Activated CD4-positive, alpha-beta T cell treated with anti-CD3 and anti-CD28 coated beads, Interleukin-2, amount 50 U/mL, for 4 hours (primary cell): ENCODE measurements around the gene PCDH11X.
"Not testable (repeated sequence)": the region's sequence is repeated elsewhere in the genome, so short reads cannot be mapped to it uniquely, and the experiment has no call there.

Source experiments
- DNase-seq, 2 experiments: peaks; one replicate each; pipeline ENCODE4 v3.0.0-alpha.2; 2020

PCDH11X gene

DNA sequence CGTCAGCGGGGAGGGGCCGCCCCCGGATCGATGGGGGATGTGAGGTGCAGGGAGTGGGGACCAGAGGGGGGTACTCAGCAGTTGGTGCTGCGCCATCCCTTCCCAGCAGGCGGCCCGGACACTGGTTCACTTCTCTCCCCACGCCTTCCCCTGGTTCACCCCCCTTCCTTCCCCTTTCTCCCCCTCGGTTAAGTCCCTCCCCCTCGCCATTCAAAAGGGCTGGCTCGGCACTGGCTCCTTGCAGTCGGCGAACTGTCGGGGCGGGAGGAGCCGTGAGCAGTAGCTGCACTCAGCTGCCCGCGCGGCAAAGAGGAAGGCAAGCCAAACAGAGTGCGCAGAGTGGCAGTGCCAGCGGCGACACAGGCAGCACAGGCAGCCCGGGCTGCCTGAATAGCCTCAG lies at the start of gene PCDH11X:
Gene PCDH11X, plus strand, starts transcription at position 241 of the 400 bp plus-strand sequence. CDS start 56,130 bp downstream, outside the sequence.
- not testable (repeated sequence) for DNase-seq

GRCh38 chrX:91747446-91747845 lies 31.7 kb upstream of the PCDH11X start:
- not testable (repeated sequence) for DNase-seq

GRCh38 chrX:91753022-91753421 lies 26.2 kb upstream of the PCDH11X start:
- not testable (repeated sequence) for DNase-seq

DNA sequence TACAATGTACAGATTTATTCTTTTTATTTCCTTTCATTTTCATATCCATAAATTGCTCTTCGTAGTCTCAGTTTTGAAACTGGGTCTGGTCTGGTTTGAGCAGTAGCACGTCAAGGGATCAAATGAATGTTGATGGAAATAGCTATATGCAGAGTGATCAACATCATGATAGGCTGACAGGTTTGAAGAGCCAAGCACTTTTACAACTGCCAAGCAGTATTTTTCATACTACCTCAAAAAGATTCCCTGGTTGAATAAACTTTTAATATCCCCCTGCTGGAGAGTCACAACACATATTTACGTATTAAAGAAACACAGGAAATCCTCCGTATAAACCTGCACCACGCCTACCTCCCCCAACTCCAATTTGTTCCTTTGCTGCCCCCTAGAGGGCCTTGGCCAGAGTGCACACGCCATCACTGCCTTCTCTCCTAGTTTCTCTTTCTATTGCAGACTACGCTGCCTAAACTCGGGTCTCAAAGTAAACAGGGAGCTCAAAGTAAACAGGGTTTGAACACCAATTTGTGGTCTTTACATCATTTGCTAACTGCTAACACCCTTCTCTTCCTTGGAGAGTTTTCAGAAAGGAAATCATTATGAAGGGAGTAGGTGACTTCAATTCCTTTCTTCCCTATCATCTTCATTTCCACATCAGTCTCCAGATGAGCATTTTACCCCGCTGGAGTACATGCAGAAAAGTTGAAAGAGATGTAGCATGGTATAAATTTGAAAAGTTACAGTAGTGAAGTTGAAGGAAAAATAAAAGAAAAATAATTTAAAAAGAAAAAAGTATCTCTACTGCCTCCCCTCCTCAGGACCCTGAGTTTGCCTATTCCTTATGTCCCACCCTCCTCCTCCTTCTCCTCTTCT lies 8.3 kb upstream of the PCDH11X start:
- not testable (repeated sequence) for DNase-seq

GRCh38 chrX:91773943-91774342 lies 5.2 kb upstream of the PCDH11X start:
- not testable (repeated sequence) for DNase-seq

- not testable (repeated sequence) for DNase-seq
These were observed 833 bp downstream of the PCDH11X start for GRCh38 chrX:91780008-91780407.

- DNase-seq = not testable (repeated sequence)
These were observed 1.5 kb downstream of the PCDH11X start for GRCh38 chrX:91780698-91781097.

DNA sequence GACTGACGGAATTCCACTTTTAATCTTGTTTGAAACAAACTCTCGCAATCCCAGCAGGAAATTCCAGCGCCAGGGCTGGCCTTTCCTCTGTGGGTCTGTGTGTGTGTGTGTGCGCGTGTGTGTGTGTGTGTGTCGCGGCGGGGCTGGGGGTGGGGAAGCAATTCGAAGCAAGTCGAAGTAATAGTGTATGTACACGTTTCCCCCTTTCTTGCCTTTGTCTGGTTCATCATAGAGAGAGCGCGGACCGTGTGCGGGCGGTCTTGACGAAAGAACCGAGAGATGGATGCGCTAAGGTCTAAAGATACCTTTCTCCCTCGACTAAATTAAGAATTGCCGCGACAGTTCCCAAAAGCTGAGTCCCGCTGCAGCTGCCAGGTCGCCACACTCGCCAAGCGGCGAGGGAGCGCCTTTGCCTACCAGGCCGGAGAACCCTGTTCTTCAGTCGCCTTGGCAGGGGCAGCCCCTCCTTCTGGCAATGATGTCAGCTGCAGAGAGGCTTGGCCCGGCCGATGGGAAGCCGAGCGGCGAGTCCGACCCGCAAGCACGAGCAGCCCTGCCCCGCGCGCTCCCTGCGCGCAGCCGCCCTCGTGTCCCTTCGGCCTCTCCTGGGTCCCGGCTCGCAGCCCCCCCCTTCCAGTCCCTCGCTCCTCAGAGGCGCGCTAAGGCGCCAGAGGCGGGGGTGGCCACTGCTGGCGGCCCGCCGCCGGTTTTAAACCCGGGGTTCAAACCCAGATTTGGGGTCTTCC lies 2.6 kb downstream of the PCDH11X start:
- not testable (repeated sequence) for DNase-seq

GRCh38 chrX:91782825-91783224 lies 3.6 kb downstream of the PCDH11X start:
- not testable (repeated sequence) for DNase-seq

DNA sequence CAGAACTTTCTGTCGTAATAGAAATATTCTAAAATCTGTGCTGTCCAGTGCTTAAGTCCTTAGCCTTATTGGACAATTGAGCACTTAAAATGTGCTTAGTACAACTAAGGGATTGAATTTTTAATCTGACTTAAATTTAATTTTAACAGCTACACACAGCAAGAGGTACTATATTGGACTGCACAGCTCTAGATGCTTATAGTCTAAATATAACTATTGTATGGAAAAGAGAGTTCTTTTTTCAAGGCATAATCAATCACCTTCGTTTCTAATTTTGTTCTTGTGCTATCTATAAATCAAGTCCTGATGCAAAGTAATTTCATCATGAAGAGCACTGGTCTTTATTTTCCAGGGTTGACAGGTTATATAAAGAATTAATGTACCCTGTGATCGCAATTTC lies 38.4 kb downstream of the PCDH11X start:
- DNase-seq = not testable (repeated sequence)

DNA sequence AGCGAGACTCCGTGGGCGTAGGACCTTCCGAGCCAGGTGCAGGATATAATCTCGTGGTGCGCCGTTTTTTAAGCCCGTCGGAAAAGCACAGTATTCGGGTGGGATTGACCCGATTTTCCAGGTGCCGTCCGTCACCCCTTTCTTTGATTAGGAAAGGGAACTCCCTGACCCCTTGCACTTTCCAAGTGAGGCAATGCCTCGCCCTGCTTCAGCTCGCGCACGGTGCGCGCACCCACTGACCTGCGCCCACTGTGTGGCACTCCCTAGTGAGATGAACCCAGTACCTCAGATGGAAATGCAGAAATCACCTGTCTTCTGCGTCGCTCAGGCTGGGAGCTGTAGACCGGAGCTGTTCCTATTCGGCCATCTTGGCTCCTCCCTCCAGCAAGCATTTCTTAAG lies 46.1 kb downstream of the PCDH11X start:
- DNase-seq = not testable (repeated sequence)
